ENCODE results near the gene TTC28. TPM values are rescaled to one million over a fixed set of nuclear protein-coding genes. Genes with fewer than 3 reads are reported as not detected.
"Not testable (repeated sequence)": the region's sequence is repeated elsewhere in the genome, so short reads cannot be mapped to it uniquely, and the experiment has no call there.

Gene TTC28
- total RNA-seq, 1 experiment from 2014 or later = not detected

GRCh38 chr22:28464127-28464526 lies 215.5 kb downstream of the TTC28 start:
- no peak for DNase-seq (ENCODE audit: unreplicated experiment)
- TF ChIP-seq CTCF (IDR thresholded peaks at IDR 0.05; ENCODE audit: unreplicated experiment) = no peak
- POLR2A ChIA-PET = interaction anchor here (0.6 to 0.7 kb wide), 2 partner anchors 361 to 1303 kb away, joined by 3 read pairs; partner anchors contain the start of genes UQCR10 and ZMAT5
- no peaks in the 10 kb centered on the region for H3K36me3 Mint-ChIP-seq (ENCODE audit: insufficient read depth, unreplicated experiment)
- no peak overlapping the region for H3K4me3 Mint-ChIP-seq (ENCODE audit: unreplicated experiment)
- no peaks in the 10 kb centered on the region for H3K9me3 Mint-ChIP-seq (ENCODE audit: unreplicated experiment)
- CTCF ChIA-PET = no interaction called here
- intact Hi-C loops (cut with micrococcal nuclease) = no loop called here
- no peaks in the 10 kb centered on the region for H3K4me1 Mint-ChIP-seq (ENCODE audit: insufficient read depth, unreplicated experiment)
- BruUV-seq (replicated peaks) = no TSS peak
- peaks cover 50% of the 10 kb centered on the region for H3K27me3 Mint-ChIP-seq (ENCODE audit: insufficient read depth, unreplicated experiment)
- no peak overlapping the region for H3K27ac Mint-ChIP-seq (ENCODE audit: low read depth, unreplicated experiment)

GRCh38 chr22:28463408-28463807 lies 216.2 kb downstream of the TTC28 start:
- peaks cover 47% of the 10 kb centered on the region for H3K27me3 Mint-ChIP-seq (ENCODE audit: insufficient read depth, unreplicated experiment)
- CTCF ChIA-PET; H3K27ac Mint-ChIP-seq (ENCODE audit: low read depth, unreplicated experiment); intact Hi-C loops (cut with micrococcal nuclease); POLR2A ChIA-PET; BruUV-seq (replicated peaks); H3K9me3 Mint-ChIP-seq (ENCODE audit: unreplicated experiment); H3K4me3 Mint-ChIP-seq (ENCODE audit: unreplicated experiment); H3K36me3 Mint-ChIP-seq (ENCODE audit: insufficient read depth, unreplicated experiment); H3K4me1 Mint-ChIP-seq (ENCODE audit: insufficient read depth, unreplicated experiment); DNase-seq (ENCODE audit: unreplicated experiment): not testable (repeated sequence)

GRCh38 chr22:28462901-28463300 lies 216.7 kb downstream of the TTC28 start:
- no peaks in the 10 kb centered on the region for H3K4me1 Mint-ChIP-seq (ENCODE audit: insufficient read depth, unreplicated experiment)
- no peak for DNase-seq (ENCODE audit: unreplicated experiment)
- H3K36me3 Mint-ChIP-seq (ENCODE audit: insufficient read depth, unreplicated experiment) = no peaks in the 10 kb centered on the region
- CTCF ChIA-PET = no interaction called here
- TF ChIP-seq CTCF (IDR thresholded peaks at IDR 0.05; ENCODE audit: unreplicated experiment) = no peak
- POLR2A ChIA-PET = no interaction called here
- intact Hi-C loops (cut with micrococcal nuclease) = no loop called here
- no peak overlapping the region for H3K27ac Mint-ChIP-seq (ENCODE audit: low read depth, unreplicated experiment)
- peaks cover 42% of the 10 kb centered on the region for H3K27me3 Mint-ChIP-seq (ENCODE audit: insufficient read depth, unreplicated experiment)
- H3K9me3 Mint-ChIP-seq (ENCODE audit: unreplicated experiment) = no peaks in the 10 kb centered on the region
- no TSS peak for BruUV-seq (replicated peaks)
- no peak overlapping the region for H3K4me3 Mint-ChIP-seq (ENCODE audit: unreplicated experiment)

GRCh38 chr22:28462041-28462440 lies 217.6 kb downstream of the TTC28 start:
- no peaks in the 10 kb centered on the region for H3K4me1 Mint-ChIP-seq (ENCODE audit: insufficient read depth, unreplicated experiment)
- BruUV-seq (replicated peaks) = no TSS peak
- intact Hi-C loops (cut with micrococcal nuclease) = no loop called here
- no peaks in the 10 kb centered on the region for H3K9me3 Mint-ChIP-seq (ENCODE audit: unreplicated experiment)
- no peak for TF ChIP-seq CTCF (IDR thresholded peaks at IDR 0.05; ENCODE audit: unreplicated experiment)
- H3K36me3 Mint-ChIP-seq (ENCODE audit: insufficient read depth, unreplicated experiment) = no peaks in the 10 kb centered on the region
- H3K27me3 Mint-ChIP-seq (ENCODE audit: insufficient read depth, unreplicated experiment) = peaks cover 41% of the 10 kb centered on the region
- H3K4me3 Mint-ChIP-seq (ENCODE audit: unreplicated experiment) = no peak overlapping the region
- DNase-seq (ENCODE audit: unreplicated experiment) = no peak
- CTCF ChIA-PET = no interaction called here
- H3K27ac Mint-ChIP-seq (ENCODE audit: low read depth, unreplicated experiment) = no peak overlapping the region
- POLR2A ChIA-PET = no interaction called here

- no peak overlapping the region for H3K4me3 Mint-ChIP-seq (ENCODE audit: unreplicated experiment)
- no peaks in the 10 kb centered on the region for H3K36me3 Mint-ChIP-seq (ENCODE audit: insufficient read depth, unreplicated experiment)
- intact Hi-C loops (cut with micrococcal nuclease) = no loop called here
- CTCF ChIA-PET = no interaction called here
- TF ChIP-seq CTCF (IDR thresholded peaks at IDR 0.05; ENCODE audit: unreplicated experiment) = no peak
- peaks cover 56% of the 10 kb centered on the region for H3K27me3 Mint-ChIP-seq (ENCODE audit: insufficient read depth, unreplicated experiment)
- H3K4me1 Mint-ChIP-seq (ENCODE audit: insufficient read depth, unreplicated experiment) = no peaks in the 10 kb centered on the region
- POLR2A ChIA-PET = no interaction called here
- DNase-seq (ENCODE audit: unreplicated experiment) = no peak
- BruUV-seq (replicated peaks) = no TSS peak
- no peaks in the 10 kb centered on the region for H3K9me3 Mint-ChIP-seq (ENCODE audit: unreplicated experiment)
- H3K27ac Mint-ChIP-seq (ENCODE audit: low read depth, unreplicated experiment) = no peak overlapping the region
Observed at GRCh38 chr22:28454431-28455064, 225.1 kb downstream of the TTC28 start.
